ENCODE results near the gene HCFC1.

HCFC1 gene

GRCh38 chrX:153971450-153972367, at the start of gene HCFC1:
HCFC1 (minus strand) TSS chrX:153971818; CDS start chrX:153970840, 978 bp downstream.
- peak; percentile 84 to 85 for DNase-seq

GRCh38 chrX:154021131-154021611, 49.6 kb upstream of the HCFC1 start:
- DNase-seq: no peak

GRCh38 chrX:154020536-154021115, 49.0 kb upstream of the HCFC1 start:
- no peak for DNase-seq

DNA sequence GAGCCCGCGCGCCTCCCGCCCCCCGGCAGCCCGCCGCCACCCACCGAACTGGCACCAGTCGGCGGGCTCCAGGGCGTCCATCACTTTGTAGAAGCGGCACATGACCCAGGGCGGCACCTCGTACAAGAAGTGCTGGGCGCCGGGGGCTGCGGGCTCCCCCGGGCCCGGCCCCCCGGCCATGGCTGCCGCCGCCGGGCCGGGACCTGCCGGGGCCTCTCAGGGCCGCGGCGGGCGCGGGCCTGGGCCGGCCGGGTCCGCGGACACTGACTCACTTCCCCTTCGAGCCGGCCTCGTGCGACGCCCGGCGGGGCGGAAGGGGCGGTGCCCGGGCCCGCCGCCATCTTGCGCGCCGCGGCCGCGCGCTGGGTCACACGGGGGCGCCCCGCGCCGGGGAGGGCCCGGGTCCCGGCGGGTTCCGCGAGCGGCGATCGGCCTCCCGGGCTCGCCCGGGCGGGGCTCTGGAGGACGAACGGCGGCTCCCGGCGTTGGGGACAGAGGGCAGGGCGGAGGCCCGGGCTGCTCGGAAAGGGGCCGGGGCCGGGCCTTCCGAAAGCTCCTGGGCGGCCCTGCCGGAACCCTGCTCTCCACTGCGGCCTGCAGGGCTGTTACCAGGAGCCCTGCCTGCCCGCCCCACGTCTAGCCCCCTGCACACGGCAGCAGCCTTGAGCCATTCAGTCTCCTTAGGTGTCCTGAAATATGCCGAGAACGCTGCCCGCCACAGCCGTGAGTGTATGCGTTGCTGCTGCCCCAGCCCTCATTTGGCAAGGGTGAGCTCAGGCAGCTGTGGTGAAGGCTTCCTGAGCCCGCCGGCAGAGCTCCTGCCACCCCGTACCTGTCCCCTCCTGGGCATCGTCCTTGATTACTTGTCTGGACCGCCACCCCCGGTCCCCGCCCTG, 48.3 kb upstream of the HCFC1 start, which contains the start of gene IRAK1:
Gene IRAK1, minus strand, starts transcription at position 270 of the 896 bp plus-strand sequence. Its CDS starts 90 bp downstream, at position 180.
- DNase-seq: peak in 1 of 2 experiments; percentile 5

DNA sequence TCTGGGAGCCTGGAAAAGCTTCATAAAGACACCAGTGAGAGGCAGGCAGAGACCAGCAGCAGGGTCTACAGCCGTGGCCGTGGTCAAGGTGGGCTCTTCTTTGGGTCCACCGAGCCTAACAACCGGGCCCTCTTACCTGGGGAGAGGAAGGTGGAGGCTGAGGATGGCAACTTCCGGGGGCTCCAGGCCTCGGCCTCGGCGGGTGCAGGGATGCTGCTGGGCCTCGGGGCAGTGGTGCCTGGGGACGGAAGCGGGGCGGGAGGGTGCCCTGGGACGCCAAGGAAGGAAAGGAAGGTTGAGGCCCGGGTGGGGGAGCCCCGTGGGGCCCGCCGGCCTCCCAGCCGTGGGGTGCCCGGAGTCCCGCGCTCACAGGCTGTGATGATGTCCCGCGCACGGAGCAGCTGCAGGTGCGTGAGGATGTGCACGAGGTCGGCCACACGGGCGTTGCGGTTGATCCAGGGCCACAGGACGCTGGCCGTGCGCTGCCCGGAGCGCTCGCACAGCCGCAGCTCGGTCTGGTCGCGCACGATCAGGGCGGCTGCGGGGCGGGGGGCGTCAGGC, 47.5 kb upstream of the HCFC1 start:
- no peak for DNase-seq

GRCh38 chrX:154018518-154019060, 47.0 kb upstream of the HCFC1 start:
- no peak for DNase-seq

DNA sequence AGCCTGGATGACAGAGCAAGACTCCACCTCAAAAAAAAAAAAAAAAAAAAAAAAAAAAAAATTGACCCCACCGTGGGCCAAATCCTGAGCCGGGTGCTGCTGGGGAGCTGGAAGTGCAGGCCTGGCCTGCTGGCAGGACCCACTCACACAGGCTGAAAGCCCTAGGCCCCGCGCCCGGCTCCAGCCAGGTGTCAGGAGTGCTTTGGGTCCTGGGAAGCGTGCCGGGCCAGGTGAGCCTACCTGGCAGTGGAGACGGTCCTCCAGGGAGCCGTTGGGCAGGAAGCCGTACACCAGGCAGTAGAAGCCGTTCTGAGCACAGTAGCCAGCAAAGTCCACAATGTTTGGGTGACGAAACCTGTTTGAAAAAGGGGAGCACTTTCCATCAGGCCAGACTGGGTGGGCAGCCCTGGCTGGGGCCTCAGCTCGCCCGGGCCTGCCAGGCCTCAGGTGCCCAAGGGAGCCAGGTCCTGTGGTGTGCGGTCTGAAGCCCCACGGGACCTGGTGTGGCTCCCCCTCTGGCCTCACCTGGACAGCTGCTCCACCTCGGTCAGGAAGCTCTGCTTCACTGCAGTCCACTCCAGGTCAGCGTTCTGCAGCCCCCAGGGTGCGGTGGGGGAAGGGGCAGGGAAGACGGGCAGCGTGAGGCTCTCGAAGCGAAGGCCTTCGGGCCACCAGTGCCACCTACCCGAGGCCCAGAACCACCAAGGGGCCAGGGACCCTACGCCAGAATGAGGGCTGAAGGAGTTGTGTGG, 46.3 kb upstream of the HCFC1 start:
- DNase-seq: no peak

DNA sequence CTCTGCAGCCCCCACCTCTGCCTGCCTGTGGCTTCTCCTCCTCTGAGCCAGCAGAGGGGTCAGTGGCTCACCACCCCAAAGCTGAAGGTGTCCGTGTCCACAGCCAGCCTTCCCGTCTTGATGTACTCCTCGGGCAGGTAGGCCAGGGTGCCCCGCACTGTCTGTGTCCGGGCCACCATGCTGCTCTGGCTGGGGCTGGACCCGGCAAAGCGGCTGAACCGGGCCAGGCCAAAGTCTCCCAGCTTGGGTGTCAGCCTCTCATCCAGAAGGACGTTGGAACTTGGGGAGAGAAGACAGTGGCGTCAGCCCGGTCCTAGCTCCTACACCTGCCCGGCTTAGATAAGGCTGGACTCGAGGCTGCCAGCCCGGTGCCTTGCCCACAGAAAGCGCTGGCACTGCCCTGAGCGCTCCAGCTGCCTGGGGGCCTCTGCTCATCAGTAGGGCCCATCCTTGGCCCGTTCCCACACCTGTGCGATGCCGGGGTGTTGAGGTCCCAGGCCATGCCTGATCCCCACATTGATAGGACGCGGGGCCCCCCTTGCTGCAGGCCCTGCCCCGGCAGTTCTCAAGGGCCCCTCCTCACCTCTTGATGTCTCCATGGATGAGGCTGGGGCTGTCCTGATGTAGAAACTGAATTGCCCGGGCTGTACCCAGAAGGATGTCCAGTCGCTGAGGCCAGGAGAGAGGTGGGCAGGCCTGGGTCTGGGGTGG, 44.9 kb upstream of the HCFC1 start:
- no peak for DNase-seq

- no peak for DNase-seq
Measured at GRCh38 chrX:154015581-154016264, 44.1 kb upstream of the HCFC1 start.

GRCh38 chrX:154014429-154015380, 43.1 kb upstream of the HCFC1 start:
- DNase-seq: no peak

DNA sequence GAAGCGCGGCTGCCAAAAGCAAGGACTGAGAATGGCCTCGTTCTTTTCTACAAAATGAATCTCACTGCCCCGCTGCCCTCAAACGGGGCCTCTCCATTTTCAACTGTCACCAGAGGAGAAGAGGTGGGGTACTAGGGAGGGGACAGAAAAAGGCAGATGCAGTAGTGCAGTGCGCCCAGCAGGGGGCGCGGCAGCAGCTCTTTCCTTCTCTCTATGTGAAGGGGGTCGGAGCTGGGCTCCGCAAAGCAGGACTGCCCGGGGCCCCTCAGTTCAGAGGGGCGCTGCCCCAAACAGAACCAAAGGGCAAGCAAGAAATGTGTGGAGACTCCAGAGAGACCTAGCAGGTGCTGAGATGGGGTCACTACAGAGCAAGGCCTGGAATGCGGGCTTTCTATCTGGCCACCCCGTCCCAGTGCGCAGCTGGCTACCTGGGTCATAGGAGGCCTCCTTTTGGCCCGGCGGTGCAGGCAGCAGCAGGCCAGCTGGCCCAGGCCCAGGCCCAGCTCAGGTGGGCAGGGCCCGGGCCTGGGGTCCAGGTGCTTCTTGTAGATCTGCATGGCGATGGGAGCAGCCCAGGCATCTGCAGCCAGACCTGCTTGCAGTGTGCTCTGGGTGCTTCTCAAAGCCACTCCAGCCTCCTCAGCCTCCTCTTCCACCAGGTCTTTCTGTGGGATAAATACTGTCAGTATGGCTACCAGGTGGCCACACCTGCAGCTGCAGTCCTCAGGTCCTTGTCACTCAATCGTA, 42.2 kb upstream of the HCFC1 start:
- peak in 1 of 2 experiments; percentile 10 for DNase-seq

DNA sequence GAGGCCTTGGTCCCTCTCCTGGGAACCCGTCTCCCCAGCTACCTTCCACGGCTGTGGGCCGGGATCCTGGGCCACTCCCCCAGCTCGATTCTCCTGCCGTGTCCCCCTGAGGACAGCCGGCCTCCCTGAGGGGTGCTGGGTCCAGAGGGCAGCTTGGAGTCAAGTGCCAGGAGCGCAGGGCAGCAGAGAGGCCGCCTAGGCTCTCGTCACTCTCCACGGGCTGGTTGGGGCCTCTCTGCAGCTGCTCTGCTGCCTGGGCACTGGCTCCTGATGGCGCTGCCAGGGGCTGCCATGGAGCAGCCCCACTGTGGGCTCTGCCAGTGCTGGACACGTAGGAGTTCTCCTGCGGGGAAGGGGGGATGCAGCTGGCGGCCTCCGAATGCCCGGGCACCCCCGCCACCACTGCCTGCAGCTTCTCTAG, 41.4 kb upstream of the HCFC1 start:
- no peak for DNase-seq

GRCh38 chrX:154012336-154012991, 40.8 kb upstream of the HCFC1 start:
- DNase-seq: no peak

- DNase-seq: no peak
Measured at GRCh38 chrX:154011376-154012335, 40.0 kb upstream of the HCFC1 start.

GRCh38 chrX:154010330-154011087, 38.9 kb upstream of the HCFC1 start:
- no peak for DNase-seq

- DNase-seq: no peak
Measured at GRCh38 chrX:154008521-154008920, 36.9 kb upstream of the HCFC1 start.
